OCI-LY7 (cell line): Measurements from ENCODE around the gene WTIP. TPM values are rescaled to one million over a fixed set of nuclear protein-coding genes. Genes with fewer than 3 reads are reported as not detected.

Experiments used
- BruUV-seq: library from RNA; stranded (reverse); fragments of 400-500 nt; replicated peaks from 2 replicates; lab custom pipeline; 2021; lab: Mats Ljungman, UMichigan
- CTCF ChIA-PET: fragments of 300-600 bp; sonication (Branson Sonifier 250); formaldehyde crosslinking; loops from one replicate; lab custom pipeline; 2022; ENCODE audit warnings: antibody characterized with exemption; ENCODE audit not compliant: unreplicated experiment; lab: Charles Lee
- POLR2A ChIA-PET: fragments of 300-600 bp; sonication (Branson Sonifier 250); formaldehyde crosslinking; loops from one replicate; lab custom pipeline; 2022; ENCODE audit warnings: antibody characterized with exemption; lab: Charles Lee
- DNase-seq: peaks from one replicate; pipeline ENCODE4 v3.0.0-alpha.2; 2015; ENCODE audit warnings: low spot score
- H2AFZ ChIP-seq: fragments of 200-600 bp; sonication (generic), shearing (Covaris generic); 2 replicates; pipeline ENCODE4 v1.6.1; 2014; ENCODE audit warnings: mild to moderate bottlenecking, antibody characterized with exemption, low read length, moderate library complexity
- H3K27ac ChIP-seq: fragments of 200-600 bp; sonication (generic); 2 replicates; pipeline ENCODE4 v1.5.1; 2014; ENCODE audit warnings: mixed run types, low read depth, mild to moderate bottlenecking, moderate library complexity, low read length, inconsistent platforms; ENCODE audit not compliant: poor library complexity, severe bottlenecking
- H3K36me3 ChIP-seq: fragments of 200-600 bp; sonication (generic); 2 replicates; pipeline ENCODE4 v1.6.1; 2014; ENCODE audit warnings: mild to moderate bottlenecking, antibody characterized with exemption, low read length, moderate library complexity, mixed read lengths; ENCODE audit not compliant: insufficient read depth
- H3K4me1 ChIP-seq: fragments of 200-600 bp; sonication (generic); 2 replicates; pipeline ENCODE4 v1.5.1; 2014; ENCODE audit warnings: mild to moderate bottlenecking, low read length; ENCODE audit not compliant: insufficient read depth, poor library complexity, severe bottlenecking
- H3K4me2 ChIP-seq: fragments of 200-600 bp; sonication (generic); 2 replicates; pipeline ENCODE4 v1.6.1; 2014; ENCODE audit warnings: mild to moderate bottlenecking, low read length
- H3K4me3 ChIP-seq: fragments of 200-600 bp; sonication (generic); 2 replicates; pipeline ENCODE4 v1.5.1; 2014; ENCODE audit warnings: mild to moderate bottlenecking, low read depth, low read length; ENCODE audit not compliant: poor library complexity, severe bottlenecking
- H3K79me2 ChIP-seq: fragments of 200-600 bp; sonication (generic); 2 replicates; pipeline ENCODE4 v1.6.1; 2016; ENCODE audit warnings: low read depth, mild to moderate bottlenecking, low read length, moderate library complexity, mixed read lengths; ENCODE audit not compliant: insufficient read depth
- H3K9me2 ChIP-seq: fragments of 200-600 bp; sonication (generic); 2 replicates; pipeline ENCODE4 v1.6.1; 2016; ENCODE audit warnings: mild to moderate bottlenecking, low read length, mixed read lengths; ENCODE audit not compliant: insufficient read depth
- H3K9me3 ChIP-seq: fragments of 200-600 bp; sonication (generic); 2 replicates; pipeline ENCODE4 v1.6.1; 2014; ENCODE audit warnings: mild to moderate bottlenecking, mixed run types, low read length, mixed read lengths
- H4K20me1 ChIP-seq: fragments of 200-600 bp; sonication (generic); 2 replicates; pipeline ENCODE4 v1.6.1; 2014; ENCODE audit warnings: mild to moderate bottlenecking, antibody characterized with exemption, low read length, moderate library complexity, mixed read lengths; ENCODE audit not compliant: insufficient read depth
- CTCF ChIP-seq: fragments of 200-600 bp; sonication (generic); conservative IDR thresholded peaks from 2 replicates; pipeline ENCODE4 v1.5.1; 2014; ENCODE audit warnings: mild to moderate bottlenecking, antibody characterized with exemption, low read length, moderate library complexity, mixed read lengths
- EZH2phosphoT487 ChIP-seq: fragments of 200-600 bp; sonication (generic); IDR thresholded peaks from 2 replicates; pipeline ENCODE4 v1.6.1; 2018; ENCODE audit warnings: low read depth, borderline replicate concordance, mild to moderate bottlenecking, mixed run types, antibody characterized with exemption, low read length, moderate library complexity, mixed read lengths
- intact Hi-C: fragments of 100-400 bp; cut with micrococcal nuclease; formaldehyde crosslinking; loops from one replicate; pipeline ENCODE4 v1.10.0; 2022; ENCODE audit not compliant: unreplicated experiment
- total RNA-seq, 2 experiments: library from RNA; depleted of rRNA in 1 of 2; stranded (reverse); fragments of >200 nt in 1 of 2; shearing (Covaris generic) in 1 of 2; gene quantifications; 2 replicates each; pipeline ENCODE4 v1.2.3, GENCODE V29; 2014 to 2022

The WTIP gene
- total RNA-seq, 2 experiments from 2014 or later = 1.4 to 1.5 TPM

DNA sequence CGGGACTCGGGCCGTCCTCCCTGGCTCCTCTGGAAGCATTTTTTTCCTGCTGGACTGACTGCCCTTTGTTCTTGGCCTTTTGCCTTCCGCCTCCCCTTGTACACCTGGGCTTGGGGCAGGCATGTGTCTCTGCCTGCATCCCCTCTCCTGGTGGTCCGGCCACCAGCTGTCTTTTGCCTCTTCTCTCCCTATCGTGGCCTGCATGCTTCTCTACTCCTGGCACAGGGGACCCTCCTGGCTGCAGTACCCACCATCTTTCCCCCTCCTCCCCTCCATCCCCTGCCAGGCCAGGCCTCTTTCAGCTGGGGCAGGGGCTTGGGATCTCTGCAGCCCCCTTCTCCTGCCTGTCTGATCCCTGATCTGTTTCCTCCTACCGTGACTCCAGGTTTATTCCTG, 12.1 kb downstream of the WTIP start:
- intact Hi-C loops = no loop called here
- Histone ChIP-seq H3K27ac (no peak overlapping the region), H3K9me2 (no peaks in the 10 kb centered on the region), H3K4me1 (no peaks in the 10 kb centered on the region), H3K36me3 (no peaks in the 10 kb centered on the region), H2AFZ (no peak overlapping the region), H3K4me3 (no peak overlapping the region), H4K20me1 (no peaks in the 10 kb centered on the region), H3K4me2 (no peak overlapping the region), H3K9me3 (no peaks in the 10 kb centered on the region), H3K79me2 (no peaks in the 10 kb centered on the region)
- DNase-seq = no peak
- CTCF ChIA-PET = no interaction called here
- TF ChIP-seq CTCF (no peak), EZH2phosphoT487 (no peak)
- no TSS peak for BruUV-seq
- POLR2A ChIA-PET = no interaction called here

DNA sequence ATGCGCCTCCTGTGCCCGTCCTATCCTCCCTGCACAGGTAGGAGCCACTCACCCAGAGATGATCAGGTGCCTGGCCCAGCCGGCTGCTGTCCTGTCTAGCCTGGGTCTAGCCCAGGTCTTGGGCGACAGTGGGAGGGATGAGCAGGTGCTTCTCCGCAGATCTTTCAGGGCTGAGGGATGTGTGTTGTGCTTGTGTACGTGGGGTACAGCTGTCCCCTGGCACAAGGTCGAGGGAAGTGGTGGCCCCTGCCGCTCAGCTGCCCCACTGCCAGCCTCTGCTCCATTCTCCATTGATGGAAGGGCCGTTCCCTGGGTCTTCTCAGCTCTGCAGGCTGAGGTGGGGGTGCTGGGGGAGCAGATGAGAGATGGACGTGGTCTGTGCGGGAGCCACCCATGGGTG, 13.0 kb downstream of the WTIP start:
- ChIA-PET POLR2A (interaction anchor here (0.6 kb wide), 1 partner anchor 31 kb away, joined by 3 read pairs; no protein-coding TSS in a partner anchor), CTCF (no interaction called here)
- no peaks in the 10 kb centered on the region for H3K79me2 ChIP-seq
- no peaks in the 10 kb centered on the region for H3K4me1 ChIP-seq
- no peaks in the 10 kb centered on the region for H3K9me2 ChIP-seq
- no peak overlapping the region for H2AFZ ChIP-seq
- no peak for DNase-seq
- TF ChIP-seq CTCF = no peak
- TF ChIP-seq EZH2phosphoT487 = no peak
- H3K27ac ChIP-seq = no peak overlapping the region
- H3K4me3 ChIP-seq = no peak overlapping the region
- H3K36me3 ChIP-seq = no peaks in the 10 kb centered on the region
- H3K4me2 ChIP-seq = no peak overlapping the region
- no peaks in the 10 kb centered on the region for H4K20me1 ChIP-seq
- H3K9me3 ChIP-seq = no peaks in the 10 kb centered on the region
- BruUV-seq = no TSS peak
- intact Hi-C loops = no loop called here

DNA sequence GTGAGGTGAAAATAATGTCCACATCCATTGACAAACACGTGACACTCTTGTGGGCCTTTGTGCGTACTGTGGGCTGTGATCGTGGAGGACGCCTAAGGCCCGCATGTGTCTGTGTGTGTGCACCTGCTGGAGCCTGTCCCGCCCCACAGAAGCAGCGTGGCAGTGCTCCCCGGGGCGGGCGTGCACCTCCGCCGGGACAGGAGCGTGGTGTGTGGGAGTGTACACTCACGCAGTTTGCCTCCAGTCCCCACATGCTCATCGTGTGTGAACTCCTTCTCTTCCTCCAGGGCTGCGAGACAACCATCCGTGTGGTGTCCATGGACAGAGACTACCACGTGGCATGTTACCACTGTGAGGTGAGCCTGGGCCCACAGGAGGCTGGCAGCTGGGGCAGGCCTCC, 13.9 kb downstream of the WTIP start:
- Histone ChIP-seq H3K4me3 (no peak overlapping the region), H3K36me3 (no peaks in the 10 kb centered on the region), H3K27ac (no peak overlapping the region), H3K79me2 (no peaks in the 10 kb centered on the region), H4K20me1 (no peaks in the 10 kb centered on the region), H2AFZ (no peak overlapping the region), H3K4me2 (no peak overlapping the region), H3K9me2 (no peaks in the 10 kb centered on the region), H3K4me1 (no peaks in the 10 kb centered on the region), H3K9me3 (no peaks in the 10 kb centered on the region)
- BruUV-seq = no TSS peak
- TF ChIP-seq EZH2phosphoT487 (no peak), CTCF (no peak)
- DNase-seq = no peak
- intact Hi-C loops = no loop called here
- ChIA-PET POLR2A (no interaction called here), CTCF (no interaction called here)
